Right cardiac atrium (tissue), 5 donors: ENCODE results near the gene PPP1R1B. TPM values are rescaled to one million over a fixed set of nuclear protein-coding genes. Genes with fewer than 3 reads are reported as not detected.
A peak's percentile ranks its signal among the peaks of the same experiment; 100 is the strongest.

Experiments
- ATAC-seq, 2 donors: fragments of 200-7000 bp; cut with Tn5 transposase; one replicate each; pipeline versions ENCODE4 v1.8.0 to v1.9.1; 2020; ENCODE audit warnings: moderate library complexity in 2 of 2, mild to moderate bottlenecking in 1 of 2
- DNase-seq, 3 donors: peaks; one replicate each; pipeline ENCODE4 v3.0.0-alpha.2; 2020
- H3K27ac ChIP-seq: one replicate; pipeline ENCODE4 v1.5.1; 2013; ENCODE audit warnings: mild to moderate bottlenecking, low read length, control low read depth, moderate library complexity
- H3K27me3 ChIP-seq: one replicate; pipeline ENCODE4 v1.6.1; 2013; ENCODE audit not compliant: control insufficient read depth, insufficient read depth
- H3K4me1 ChIP-seq: one replicate; pipeline ENCODE4 v1.6.1; 2013; ENCODE audit warnings: low read length; ENCODE audit not compliant: control insufficient read depth, insufficient read depth
- H3K4me3 ChIP-seq: one replicate; pipeline ENCODE4 v1.5.1; 2013; ENCODE audit warnings: low read length, control low read depth
- H3K9me3 ChIP-seq: one replicate; pipeline ENCODE4 v1.6.1; 2013; ENCODE audit warnings: low read length; ENCODE audit not compliant: control insufficient read depth
- WGBS: extraction: QIAGEN DNeasy Blood & Tissue Kit; methylation state at CpG from one replicate; pipeline ENCODE4 v1.1.7; 2013; 5-methylcytosine and 5-hydroxymethylcytosine counted together
- intact Hi-C, 4 donors: fragments of 100-400 bp; cut with DNase I; formaldehyde crosslinking; loops; one replicate each; pipeline versions ENCODE4 v1.11.0 to v1.14.0; 2022 to 2023
- polyA plus RNA-seq: library from polyadenylated mRNA; stranded (reverse); fragments of 200-250 nt; gene quantifications from one replicate; pipeline ENCODE4 v1.2.3, GENCODE V29; 2013
- total RNA-seq, 4 donors: library from RNA; stranded (reverse); fragmentation: NEBNext Ultra II Directional; extraction: Animal tissue kit (Norgen Biotek cat#: 25700); gene quantifications; one replicate each; pipeline ENCODE4 v1.2.1, GENCODE V29; 2021
- donor health status: healthy with polysubstance abuse.
- donor health status: DM: no; HTN: yes; CAD: no.
- donor health status: DM: no; HTN: no; CAD: no.
- donor health status: DM: no; HTN: yes; CAD: no; lungs with severe emphysema.
- donor health status: DM: yes; HTN: yes; CAD: no.

Gene PPP1R1B
- total and polyA plus RNA-seq, 5 donors, result 2.0 to 6.6 (median 2.6) TPM

- 92% methylated on average over 7 of the region's 7 CpGs for WGBS
- no peaks in the 10 kb centered on the region for H3K9me3 ChIP-seq
- H3K27ac ChIP-seq, result no peak overlapping the region
- H3K27me3 ChIP-seq, result no peaks in the 10 kb centered on the region
- H3K4me1 ChIP-seq, result peaks cover 22% of the 10 kb centered on the region
- ATAC-seq (no peak), DNase-seq (no peak)
- intact Hi-C loops, result no loop called here
- H3K4me3 ChIP-seq, result no peak overlapping the region
These were observed 11.6 kb downstream of the PPP1R1B start for GRCh38 chr17:39638317-39638716.

- Histone ChIP-seq H3K27ac (no peak overlapping the region), H3K9me3 (no peaks in the 10 kb centered on the region), H3K4me3 (no peak overlapping the region), H3K4me1 (peaks cover 24% of the 10 kb centered on the region), H3K27me3 (no peaks in the 10 kb centered on the region)
- 75% methylated on average over 2 of the region's 2 CpGs for WGBS
- ATAC-seq, result no peak
- intact Hi-C loops, result no loop called here
- no peak for DNase-seq
These were observed 12.3 kb downstream of the PPP1R1B start for GRCh38 chr17:39639043-39639442.

- no peak for ATAC-seq
- H3K4me1 ChIP-seq, result peaks cover 24% of the 10 kb centered on the region
These were observed 13.1 kb downstream of the PPP1R1B start for GRCh38 chr17:39639566-39640458.

GRCh38 chr17:39640591-39641031 is 13.9 kb downstream of the PPP1R1B start:
- DNase-seq (no peak), ATAC-seq (no peak)
- intact Hi-C loops, result loop anchor here in 1 of 4 donors (10.0 kb wide), 1 partner anchor 64 kb away; the partner anchor contains the start of gene ERBB2
- no peaks in the 10 kb centered on the region for H3K27me3 ChIP-seq
- H3K9me3 ChIP-seq, result no peaks in the 10 kb centered on the region
- peaks cover 24% of the 10 kb centered on the region for H3K4me1 ChIP-seq
- H3K4me3 ChIP-seq, result no peak overlapping the region
- 39% methylated on average over 4 of the region's 4 CpGs for WGBS
- H3K27ac ChIP-seq, result no peak overlapping the region

More at GRCh38 chr17:39639566-39640458, 13.1 kb downstream of the PPP1R1B start:
- Histone ChIP-seq H3K27me3 (no peaks in the 10 kb centered on the region), H3K9me3 (no peaks in the 10 kb centered on the region), H3K27ac (no peak overlapping the region), H3K4me3 (no peak overlapping the region)
- no peak for DNase-seq
- intact Hi-C loops, result loop anchor here in 1 of 4 donors (10.0 kb wide), 1 partner anchor 65 kb away; the partner anchor contains the start of gene ERBB2
- 80% methylated on average over 11 of the region's 11 CpGs for WGBS

- WGBS, result 96% methylated on average over 4 of the region's 4 CpGs
These were observed 14.3 kb downstream of the PPP1R1B start for GRCh38 chr17:39641097-39641496.

GRCh38 chr17:39641883-39642282 is 15.1 kb downstream of the PPP1R1B start:
- DNase-seq, result no peak
- no peak for ATAC-seq
- Histone ChIP-seq H3K27ac (no peak overlapping the region), H3K27me3 (no peaks in the 10 kb centered on the region), H3K4me1 (peaks cover 24% of the 10 kb centered on the region), H3K4me3 (no peak overlapping the region), H3K9me3 (no peaks in the 10 kb centered on the region)
- intact Hi-C loops, result loop anchor here in 1 of 4 donors (10.0 kb wide), 1 partner anchor 63 kb away; the partner anchor contains the start of gene ERBB2
- WGBS, result 67% methylated on average over 7 of the region's 7 CpGs

More at GRCh38 chr17:39641097-39641496, 14.3 kb downstream of the PPP1R1B start:
- Histone ChIP-seq H3K4me3 (no peak overlapping the region), H3K9me3 (no peaks in the 10 kb centered on the region), H3K4me1 (peaks cover 24% of the 10 kb centered on the region), H3K27me3 (no peaks in the 10 kb centered on the region), H3K27ac (no peak overlapping the region)
- no peak for ATAC-seq
- intact Hi-C loops, result loop anchor here in 1 of 4 donors (10.0 kb wide), 1 partner anchor 64 kb away; the partner anchor contains the start of gene ERBB2
- no peak for DNase-seq

- Histone ChIP-seq H3K4me1 (peaks cover 24% of the 10 kb centered on the region), H3K27me3 (no peaks in the 10 kb centered on the region), H3K9me3 (no peaks in the 10 kb centered on the region), H3K27ac (no peak overlapping the region), H3K4me3 (no peak overlapping the region)
- intact Hi-C loops, result loop anchor here in 1 of 4 donors (10.0 kb wide), 1 partner anchor 62 kb away; the partner anchor contains the start of gene ERBB2
- DNase-seq (no peak), ATAC-seq (no peak)
- WGBS, result 82% methylated on average over 9 of the region's 9 CpGs
These were observed 15.7 kb downstream of the PPP1R1B start for GRCh38 chr17:39642291-39643074.

- peak; percentile 15 to 32 for ATAC-seq
- no peaks in the 10 kb centered on the region for H3K9me3 ChIP-seq
- H3K27me3 ChIP-seq, result no peaks in the 10 kb centered on the region
- no peak for DNase-seq
- 73% methylated on average over 4 of the region's 4 CpGs for WGBS
- intact Hi-C loops, result loop anchor here in 1 of 4 donors (10.0 kb wide), 1 partner anchor 62 kb away; the partner anchor contains the start of gene ERBB2
- no peak overlapping the region for H3K4me3 ChIP-seq
- no peak overlapping the region for H3K27ac ChIP-seq
- H3K4me1 ChIP-seq, result peaks cover 20% of the 10 kb centered on the region
These were observed 16.5 kb downstream of the PPP1R1B start for GRCh38 chr17:39643271-39643670.

GRCh38 chr17:39647256-39647655 is 20.5 kb downstream of the PPP1R1B start:
- no peaks in the 10 kb centered on the region for H3K27me3 ChIP-seq
- ATAC-seq (no peak), DNase-seq (no peak)
- no peak overlapping the region for H3K27ac ChIP-seq
- intact Hi-C loops, result loop anchor here in 1 of 4 donors (10.0 kb wide), 1 partner anchor 58 kb away; the partner anchor contains the start of gene ERBB2
- peaks cover 6% of the 10 kb centered on the region for H3K4me1 ChIP-seq
- H3K4me3 ChIP-seq, result no peak overlapping the region
- no peaks in the 10 kb centered on the region for H3K9me3 ChIP-seq
- WGBS, result 63% methylated on average over 5 of the region's 5 CpGs

GRCh38 chr17:39648616-39649366 is 22.0 kb downstream of the PPP1R1B start:
- H3K27me3 ChIP-seq, result no peaks in the 10 kb centered on the region
- no peak overlapping the region for H3K4me3 ChIP-seq
- DNase-seq, result no peak
- H3K4me1 ChIP-seq, result no peaks in the 10 kb centered on the region
- intact Hi-C loops, result loop anchor here in 1 of 4 donors (10.0 kb wide), 1 partner anchor 56 kb away; the partner anchor contains the start of gene ERBB2
- no peak overlapping the region for H3K27ac ChIP-seq
- 83% methylated on average over 15 of the region's 15 CpGs for WGBS
- no peaks in the 10 kb centered on the region for H3K9me3 ChIP-seq
- ATAC-seq, result no peak
